Gastroesophageal sphincter (tissue), 3 donors: ENCODE measurements around the gene DDTL.
"Not testable (repeated sequence)": the region's sequence is repeated elsewhere in the genome, so short reads cannot be mapped to it uniquely, and the experiment has no call there.

Experiments
- POLR2AphosphoS5 ChIP-seq: sonication (generic); formaldehyde crosslinking; IDR thresholded peaks from one replicate; pipeline ENCODE4 v1.6.1; 2017; ENCODE audit warnings: antibody characterized with exemption
- TF ChIP-seq, protein P1 (sequence below), 4 experiments: fragments of 200-600 bp in 2 of 4; fragments of 450-650 bp in 2 of 4; sonication (generic) in 1 of 4; IDR thresholded peaks; one replicate each; pipeline ENCODE4 v1.5.1; 2017 to 2019; ENCODE audit warnings: antibody characterized with exemption in 4 of 4, mild to moderate bottlenecking in 2 of 4, moderate library complexity in 2 of 4

DNA sequence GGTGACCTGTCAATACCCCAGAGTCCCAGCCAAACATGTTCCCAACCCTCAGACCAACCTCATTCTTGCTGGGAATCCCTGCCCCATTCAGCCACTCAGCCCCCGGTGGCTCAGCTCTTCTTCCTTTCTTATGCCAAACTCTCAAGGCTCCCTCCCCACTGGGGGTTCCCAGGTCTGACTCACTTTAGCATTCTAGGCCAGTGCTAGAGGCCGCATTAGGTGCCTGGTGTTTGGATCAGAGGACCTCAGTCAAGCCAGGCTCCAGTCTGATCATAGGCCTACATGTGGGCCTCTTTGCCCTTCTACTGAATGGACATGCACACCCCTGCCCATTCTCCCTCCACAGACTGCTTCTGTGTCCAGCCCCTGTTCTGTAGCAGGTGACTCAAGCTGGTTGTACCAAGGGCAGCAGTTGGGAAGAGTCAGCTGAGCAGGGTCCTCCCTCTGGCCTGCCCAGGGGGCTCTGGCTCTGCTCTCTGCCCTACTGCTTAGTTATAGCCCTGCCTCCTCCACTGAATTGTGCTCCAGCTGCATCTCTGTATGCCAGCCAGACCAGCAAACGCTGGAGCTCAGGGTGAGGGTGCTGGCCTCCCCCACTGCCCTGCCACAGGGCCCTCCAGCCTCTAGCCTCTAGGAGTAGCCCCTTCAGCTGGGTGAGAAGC lies 23.0 kb downstream of the DDTL start:
- not testable (repeated sequence) for TF ChIP-seq POLR2AphosphoS5
- TF ChIP-seq, protein P1, sequence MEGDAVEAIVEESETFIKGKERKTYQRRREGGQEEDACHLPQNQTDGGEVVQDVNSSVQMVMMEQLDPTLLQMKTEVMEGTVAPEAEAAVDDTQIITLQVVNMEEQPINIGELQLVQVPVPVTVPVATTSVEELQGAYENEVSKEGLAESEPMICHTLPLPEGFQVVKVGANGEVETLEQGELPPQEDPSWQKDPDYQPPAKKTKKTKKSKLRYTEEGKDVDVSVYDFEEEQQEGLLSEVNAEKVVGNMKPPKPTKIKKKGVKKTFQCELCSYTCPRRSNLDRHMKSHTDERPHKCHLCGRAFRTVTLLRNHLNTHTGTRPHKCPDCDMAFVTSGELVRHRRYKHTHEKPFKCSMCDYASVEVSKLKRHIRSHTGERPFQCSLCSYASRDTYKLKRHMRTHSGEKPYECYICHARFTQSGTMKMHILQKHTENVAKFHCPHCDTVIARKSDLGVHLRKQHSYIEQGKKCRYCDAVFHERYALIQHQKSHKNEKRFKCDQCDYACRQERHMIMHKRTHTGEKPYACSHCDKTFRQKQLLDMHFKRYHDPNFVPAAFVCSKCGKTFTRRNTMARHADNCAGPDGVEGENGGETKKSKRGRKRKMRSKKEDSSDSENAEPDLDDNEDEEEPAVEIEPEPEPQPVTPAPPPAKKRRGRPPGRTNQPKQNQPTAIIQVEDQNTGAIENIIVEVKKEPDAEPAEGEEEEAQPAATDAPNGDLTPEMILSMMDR (IDR thresholded peaks at IDR 0.05), result not testable (repeated sequence)
